Measurements from ENCODE around the gene CNOT4.

Gene CNOT4, protein sequence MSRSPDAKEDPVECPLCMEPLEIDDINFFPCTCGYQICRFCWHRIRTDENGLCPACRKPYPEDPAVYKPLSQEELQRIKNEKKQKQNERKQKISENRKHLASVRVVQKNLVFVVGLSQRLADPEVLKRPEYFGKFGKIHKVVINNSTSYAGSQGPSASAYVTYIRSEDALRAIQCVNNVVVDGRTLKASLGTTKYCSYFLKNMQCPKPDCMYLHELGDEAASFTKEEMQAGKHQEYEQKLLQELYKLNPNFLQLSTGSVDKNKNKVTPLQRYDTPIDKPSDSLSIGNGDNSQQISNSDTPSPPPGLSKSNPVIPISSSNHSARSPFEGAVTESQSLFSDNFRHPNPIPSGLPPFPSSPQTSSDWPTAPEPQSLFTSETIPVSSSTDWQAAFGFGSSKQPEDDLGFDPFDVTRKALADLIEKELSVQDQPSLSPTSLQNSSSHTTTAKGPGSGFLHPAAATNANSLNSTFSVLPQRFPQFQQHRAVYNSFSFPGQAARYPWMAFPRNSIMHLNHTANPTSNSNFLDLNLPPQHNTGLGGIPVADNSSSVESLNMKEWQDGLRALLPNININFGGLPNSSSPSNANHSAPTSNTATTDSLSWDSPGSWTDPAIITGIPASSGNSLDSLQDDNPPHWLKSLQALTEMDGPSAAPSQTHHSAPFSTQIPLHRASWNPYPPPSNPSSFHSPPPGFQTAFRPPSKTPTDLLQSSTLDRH

DNA sequence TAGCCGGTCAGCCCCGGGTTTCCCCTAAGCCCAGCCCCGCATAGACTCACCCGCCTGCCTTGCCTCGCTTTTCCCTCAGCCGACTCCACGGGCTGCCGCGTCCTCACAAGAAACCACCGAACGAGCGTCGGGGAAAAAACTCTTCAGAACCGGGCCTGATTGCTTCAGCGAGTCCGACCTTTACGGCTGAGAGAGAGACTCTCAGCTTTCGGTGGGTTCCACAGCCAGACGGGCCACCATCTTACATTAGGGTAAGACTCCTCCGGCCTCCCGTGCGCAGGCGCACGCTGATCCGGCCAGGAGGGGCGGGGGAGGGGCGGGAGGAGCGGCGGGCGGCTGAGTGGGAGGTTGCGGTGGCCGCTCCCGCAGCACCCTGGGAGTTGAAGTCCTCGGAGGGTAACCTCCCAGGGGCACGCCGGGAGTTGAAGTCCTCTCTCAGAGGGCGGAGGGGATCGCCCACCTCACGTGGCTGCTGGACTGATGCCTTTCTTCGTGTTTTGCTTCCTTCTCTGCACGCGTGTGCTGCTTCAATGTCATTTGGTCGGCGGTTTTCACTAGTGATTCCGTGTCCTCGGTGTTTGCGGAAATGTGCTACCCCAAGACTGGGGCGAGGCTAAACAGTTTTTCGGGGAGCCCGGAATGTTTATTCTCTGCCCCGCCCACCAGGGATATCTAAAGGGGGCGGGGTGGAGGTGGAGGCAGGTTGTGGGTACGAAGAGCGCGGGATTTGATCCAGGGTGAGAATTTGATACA is at the start of gene CNOT4:
Gene CNOT4 (minus strand): TSS at position 264 of the 753 bp plus-strand sequence. CDS start 71,771 bp downstream, outside the sequence.
- Histone ChIP-seq H3K4me3 (ENCODE audit: low read depth, low read length) (peak within 1 kb of the TSS; percentile 86), H3K9ac (ENCODE audit: low read depth, low read length) (peak within 1 kb of the TSS; percentile 98), H3K27me3 (ENCODE audit: control insufficient read depth, insufficient read depth, low read length) (no peaks in the 10 kb centered on the region), H3K9me3 (ENCODE audit: control insufficient read depth, insufficient read depth, low read length) (no peaks in the 10 kb centered on the region), H3K36me3 (ENCODE audit: control insufficient read depth, insufficient read depth, low read length) (no peaks in the 10 kb centered on the region), H3K4me1 (ENCODE audit: control insufficient read depth, insufficient read depth, low read length) (no peaks in the 10 kb centered on the region)

DNA sequence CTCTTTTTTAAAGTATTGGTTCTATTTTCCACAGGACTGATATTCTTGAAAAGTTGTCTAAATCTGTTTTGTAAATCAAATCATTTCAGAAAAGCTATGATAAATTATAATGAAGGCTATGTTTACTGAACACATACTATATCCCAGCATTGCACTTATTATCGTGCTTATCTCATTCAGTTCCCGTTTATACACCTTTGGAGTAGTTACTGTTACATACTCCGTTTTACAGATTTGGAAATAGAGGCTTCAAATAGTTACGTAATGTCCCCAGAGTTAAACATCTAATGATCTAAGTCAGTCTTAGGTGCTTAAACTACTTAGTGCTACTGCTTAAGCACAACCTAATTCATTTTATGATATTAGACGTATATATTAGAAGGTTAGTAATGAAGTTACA is 49.0 kb upstream of the CNOT4 start:
- H3K36me3 ChIP-seq (ENCODE audit: control insufficient read depth, insufficient read depth, low read length): no peaks in the 10 kb centered on the region
- no peaks in the 10 kb centered on the region for H3K9me3 ChIP-seq (ENCODE audit: control insufficient read depth, insufficient read depth, low read length)
- H3K4me3 ChIP-seq (ENCODE audit: low read depth, low read length): peak overlapping the region; percentile 93
- no peaks in the 10 kb centered on the region for H3K27me3 ChIP-seq (ENCODE audit: control insufficient read depth, insufficient read depth, low read length)
- H3K9ac ChIP-seq (ENCODE audit: low read depth, low read length): peak overlapping the region; percentile 97
- peaks cover 8% of the 10 kb centered on the region for H3K4me1 ChIP-seq (ENCODE audit: control insufficient read depth, insufficient read depth, low read length)

DNA sequence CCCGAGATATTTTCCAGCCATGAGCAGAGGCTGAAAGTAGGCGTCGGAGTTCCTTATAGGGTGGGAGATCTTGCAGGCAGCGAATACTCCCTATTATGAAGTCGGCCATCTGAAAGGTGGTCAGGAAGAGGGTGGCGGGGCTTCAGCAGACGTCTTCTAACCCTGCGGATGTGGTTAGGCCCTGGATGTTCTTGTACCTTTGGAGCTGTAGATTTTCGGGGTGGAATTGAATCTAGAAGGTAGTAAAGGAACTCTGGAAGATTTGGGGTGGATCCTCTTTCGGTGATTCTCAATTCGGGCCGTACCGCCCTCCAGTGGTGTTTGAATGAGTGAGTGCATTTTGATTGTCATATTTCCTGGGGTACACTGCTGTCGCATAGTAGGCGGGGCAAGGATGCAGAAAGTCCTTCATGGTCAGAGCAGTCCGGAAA is 48.5 kb upstream of the CNOT4 start:
- Histone ChIP-seq H3K4me1 (ENCODE audit: control insufficient read depth, insufficient read depth, low read length) (peaks cover 8% of the 10 kb centered on the region), H3K9ac (ENCODE audit: low read depth, low read length) (peak overlapping the region; percentile 97), H3K36me3 (ENCODE audit: control insufficient read depth, insufficient read depth, low read length) (no peaks in the 10 kb centered on the region), H3K27me3 (ENCODE audit: control insufficient read depth, insufficient read depth, low read length) (no peaks in the 10 kb centered on the region), H3K4me3 (ENCODE audit: low read depth, low read length) (peak overlapping the region; percentile 93), H3K9me3 (ENCODE audit: control insufficient read depth, insufficient read depth, low read length) (no peaks in the 10 kb centered on the region)

DNA sequence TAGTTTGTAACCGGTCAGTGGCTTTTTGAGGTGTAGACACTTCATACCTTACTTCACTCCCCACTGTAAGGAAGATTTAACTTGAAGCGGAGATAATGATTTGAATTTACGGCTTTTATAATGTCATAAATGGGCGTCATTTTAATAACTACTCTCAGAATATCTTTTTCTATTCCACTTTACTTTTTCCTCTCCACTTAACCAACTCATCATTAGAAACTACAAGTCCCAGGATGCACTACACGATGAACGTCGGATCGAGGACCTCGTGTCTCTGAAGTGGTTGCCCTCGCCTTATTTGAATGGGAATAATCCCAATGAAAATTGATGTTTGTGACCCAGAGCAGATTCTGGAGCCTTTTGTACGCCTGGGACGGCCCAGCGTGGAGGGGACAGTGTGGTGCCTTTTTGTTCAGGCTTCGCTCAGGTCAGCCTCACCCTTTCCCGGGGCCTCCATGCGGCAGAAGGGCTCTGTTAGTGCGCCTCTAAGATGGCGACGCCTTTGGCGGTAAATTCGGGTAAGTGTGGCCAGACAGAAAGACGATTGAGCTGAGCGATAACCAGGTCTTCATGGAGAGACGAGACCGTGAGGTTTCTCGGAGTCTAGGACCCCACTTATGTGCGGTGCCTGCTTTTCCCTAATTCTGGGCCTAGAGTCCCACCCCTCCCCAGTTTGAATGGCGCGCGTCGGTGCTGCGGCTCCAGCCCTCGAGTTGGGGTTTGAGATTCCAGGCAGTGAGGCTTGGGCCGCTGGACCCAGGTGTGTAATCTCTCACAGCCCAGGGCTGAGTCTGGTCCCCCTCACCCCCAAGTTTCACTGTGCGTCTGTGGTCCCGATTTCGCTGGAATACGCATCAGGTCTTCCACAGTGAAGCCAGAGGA is 47.8 kb upstream of the CNOT4 start, which contains the start of gene NUP205:
Gene NUP205 (plus strand): TSS at position 463 of the 882 bp plus-strand sequence. CDS start 28 bp downstream, at position 491.
- peaks cover 8% of the 10 kb centered on the region for H3K4me1 ChIP-seq (ENCODE audit: control insufficient read depth, insufficient read depth, low read length)
- H3K27me3 ChIP-seq (ENCODE audit: control insufficient read depth, insufficient read depth, low read length): no peaks in the 10 kb centered on the region
- H3K9me3 ChIP-seq (ENCODE audit: control insufficient read depth, insufficient read depth, low read length): no peaks in the 10 kb centered on the region
- H3K9ac ChIP-seq (ENCODE audit: low read depth, low read length): peak within 1 kb of the TSS; percentile 97
- H3K36me3 ChIP-seq (ENCODE audit: control insufficient read depth, insufficient read depth, low read length): no peaks in the 10 kb centered on the region
- peak within 1 kb of the TSS; percentile 93 for H3K4me3 ChIP-seq (ENCODE audit: low read depth, low read length)

DNA sequence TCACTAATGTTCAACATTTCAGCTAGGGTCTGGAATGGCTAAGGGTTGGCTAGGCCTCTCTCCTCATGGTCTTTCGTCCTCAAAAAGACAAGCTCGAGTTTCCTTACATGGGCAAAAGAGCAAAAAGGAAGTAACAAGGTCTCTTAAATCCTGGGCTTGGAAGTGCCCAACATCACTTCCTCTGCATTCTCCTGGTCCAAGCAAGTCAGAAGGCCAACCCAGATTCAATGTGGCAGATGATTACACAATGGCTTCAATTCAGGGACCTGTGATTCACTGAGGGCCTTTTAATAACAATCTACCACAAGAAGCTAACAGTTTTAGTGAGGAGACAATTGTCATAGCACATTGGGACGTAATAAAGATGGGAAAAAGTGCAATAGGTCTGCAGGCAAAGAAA is 43.4 kb upstream of the CNOT4 start:
- no peaks in the 10 kb centered on the region for H3K4me1 ChIP-seq (ENCODE audit: control insufficient read depth, insufficient read depth, low read length)
- no peaks in the 10 kb centered on the region for H3K27me3 ChIP-seq (ENCODE audit: control insufficient read depth, insufficient read depth, low read length)
- no peak overlapping the region for H3K9ac ChIP-seq (ENCODE audit: low read depth, low read length)
- no peak overlapping the region for H3K4me3 ChIP-seq (ENCODE audit: low read depth, low read length)
- no peaks in the 10 kb centered on the region for H3K36me3 ChIP-seq (ENCODE audit: control insufficient read depth, insufficient read depth, low read length)
- H3K9me3 ChIP-seq (ENCODE audit: control insufficient read depth, insufficient read depth, low read length): no peaks in the 10 kb centered on the region

DNA sequence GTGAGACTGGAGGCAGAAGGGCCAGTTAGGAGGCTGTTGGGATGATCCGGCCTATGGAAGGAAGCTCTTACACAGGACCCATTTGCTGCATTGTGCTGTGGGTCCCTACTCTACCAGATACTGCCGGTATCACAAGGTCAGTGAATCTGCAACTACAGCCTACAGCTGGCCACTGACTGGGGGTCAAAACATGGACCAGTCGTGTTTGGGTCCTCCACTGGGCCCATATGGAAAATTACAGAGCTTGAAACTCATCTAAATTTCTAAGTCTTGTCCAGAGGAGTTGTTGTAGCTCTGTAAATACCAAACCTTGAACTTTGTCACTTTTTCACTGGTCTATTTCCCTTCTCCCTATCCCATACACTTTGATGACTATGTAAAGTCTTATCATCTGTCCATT is 42.2 kb upstream of the CNOT4 start:
- Histone ChIP-seq H3K27me3 (ENCODE audit: control insufficient read depth, insufficient read depth, low read length) (no peaks in the 10 kb centered on the region), H3K4me3 (ENCODE audit: low read depth, low read length) (no peak overlapping the region), H3K9ac (ENCODE audit: low read depth, low read length) (no peak overlapping the region), H3K4me1 (ENCODE audit: control insufficient read depth, insufficient read depth, low read length) (no peaks in the 10 kb centered on the region), H3K9me3 (ENCODE audit: control insufficient read depth, insufficient read depth, low read length) (no peaks in the 10 kb centered on the region), H3K36me3 (ENCODE audit: control insufficient read depth, insufficient read depth, low read length) (no peaks in the 10 kb centered on the region)

DNA sequence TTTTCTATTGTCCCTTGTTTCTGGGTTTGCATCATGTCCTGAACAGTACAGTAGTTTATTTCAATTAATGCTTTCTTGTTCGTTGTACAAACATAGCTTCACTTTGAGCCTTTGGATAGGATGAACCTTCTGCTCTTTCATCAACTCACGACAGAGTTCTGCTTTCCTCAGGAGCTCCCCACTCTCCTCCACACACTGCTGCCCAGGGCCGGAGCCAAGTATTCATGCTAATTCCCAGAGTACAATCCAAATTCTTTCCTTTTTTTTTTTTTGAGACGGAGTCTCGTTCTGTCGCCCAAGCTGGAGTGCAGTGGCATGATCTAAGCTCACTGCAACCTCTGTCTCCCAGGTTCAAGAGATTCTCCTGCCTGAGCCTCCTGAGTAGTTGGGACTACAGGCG is 40.3 kb upstream of the CNOT4 start:
- no peak overlapping the region for H3K9ac ChIP-seq (ENCODE audit: low read depth, low read length)
- no peaks in the 10 kb centered on the region for H3K9me3 ChIP-seq (ENCODE audit: control insufficient read depth, insufficient read depth, low read length)

DNA sequence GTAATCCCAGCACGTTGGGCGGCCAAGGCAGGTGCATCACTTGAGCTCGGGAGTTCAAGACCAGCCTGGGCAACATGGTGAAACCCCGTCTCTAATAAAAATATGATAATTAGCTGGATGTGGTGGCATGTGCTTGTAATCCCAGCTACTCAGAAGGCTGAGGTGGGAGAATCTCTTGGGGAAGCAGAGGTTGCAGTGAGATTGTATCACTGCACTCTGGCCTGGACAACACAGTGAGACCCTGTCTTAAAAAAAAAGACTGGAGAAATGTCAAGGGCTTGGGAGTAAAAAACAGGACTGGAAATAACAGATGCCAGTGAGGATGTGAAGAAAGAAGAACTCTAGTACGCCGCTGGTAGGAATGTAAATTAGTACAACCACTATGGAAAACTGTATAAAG is 31.1 kb upstream of the CNOT4 start:
- Histone ChIP-seq H3K9ac (ENCODE audit: low read depth, low read length) (no peak overlapping the region), H3K36me3 (ENCODE audit: control insufficient read depth, insufficient read depth, low read length) (no peaks in the 10 kb centered on the region), H3K9me3 (ENCODE audit: control insufficient read depth, insufficient read depth, low read length) (no peaks in the 10 kb centered on the region), H3K4me1 (ENCODE audit: control insufficient read depth, insufficient read depth, low read length) (peaks cover 2% of the 10 kb centered on the region), H3K27me3 (ENCODE audit: control insufficient read depth, insufficient read depth, low read length) (no peaks in the 10 kb centered on the region), H3K4me3 (ENCODE audit: low read depth, low read length) (no peak overlapping the region)

More for the DNA sequence above, 40.3 kb upstream of the CNOT4 start:
- no peak overlapping the region for H3K4me3 ChIP-seq (ENCODE audit: low read depth, low read length)
- no peaks in the 10 kb centered on the region for H3K4me1 ChIP-seq (ENCODE audit: control insufficient read depth, insufficient read depth, low read length)
- H3K36me3 ChIP-seq (ENCODE audit: control insufficient read depth, insufficient read depth, low read length): no peaks in the 10 kb centered on the region
- no peaks in the 10 kb centered on the region for H3K27me3 ChIP-seq (ENCODE audit: control insufficient read depth, insufficient read depth, low read length)

DNA sequence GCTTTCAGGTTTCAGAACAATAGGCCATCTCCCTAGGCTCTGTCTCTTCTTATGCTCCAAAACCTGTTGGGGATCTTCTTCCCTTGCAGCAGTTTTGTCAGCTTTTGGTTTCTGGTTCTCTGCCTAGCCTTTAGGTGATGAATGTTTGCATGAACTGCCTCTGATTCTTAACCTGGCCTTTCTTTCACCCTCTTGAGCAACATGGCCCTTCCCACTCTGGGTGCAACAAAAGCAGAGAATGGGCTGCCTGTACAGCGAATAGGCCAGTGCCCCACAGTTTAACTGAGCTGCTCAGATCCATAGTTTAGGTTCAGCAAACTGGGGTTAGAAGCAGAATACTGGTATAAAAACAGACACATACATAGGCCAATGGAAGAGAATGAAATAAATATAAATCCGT is 29.7 kb upstream of the CNOT4 start:
- Histone ChIP-seq H3K27me3 (ENCODE audit: control insufficient read depth, insufficient read depth, low read length) (no peaks in the 10 kb centered on the region), H3K4me1 (ENCODE audit: control insufficient read depth, insufficient read depth, low read length) (peaks cover 2% of the 10 kb centered on the region), H3K9me3 (ENCODE audit: control insufficient read depth, insufficient read depth, low read length) (no peaks in the 10 kb centered on the region), H3K9ac (ENCODE audit: low read depth, low read length) (no peak overlapping the region), H3K36me3 (ENCODE audit: control insufficient read depth, insufficient read depth, low read length) (no peaks in the 10 kb centered on the region), H3K4me3 (ENCODE audit: low read depth, low read length) (no peak overlapping the region)

DNA sequence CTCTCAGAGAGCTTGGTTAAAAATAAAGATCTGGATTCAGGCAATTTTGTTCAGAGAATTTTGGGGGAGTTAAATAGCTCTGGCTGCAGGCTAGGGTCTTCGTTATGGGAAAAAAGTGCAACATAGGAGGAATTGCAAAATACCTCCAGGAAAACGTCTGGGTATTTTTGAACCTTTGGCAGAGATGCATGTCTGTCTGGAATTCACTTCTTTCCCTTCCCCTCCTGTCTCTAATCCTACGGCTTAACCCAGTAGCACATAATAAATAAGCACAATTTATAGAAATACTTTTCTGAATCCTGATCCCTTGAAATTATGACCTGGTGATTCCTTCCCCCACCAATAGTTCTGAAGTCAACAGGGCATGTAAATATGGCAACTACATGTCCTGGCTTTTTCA is 28.5 kb upstream of the CNOT4 start:
- no peaks in the 10 kb centered on the region for H3K27me3 ChIP-seq (ENCODE audit: control insufficient read depth, insufficient read depth, low read length)
- no peak overlapping the region for H3K4me3 ChIP-seq (ENCODE audit: low read depth, low read length)
- H3K4me1 ChIP-seq (ENCODE audit: control insufficient read depth, insufficient read depth, low read length): peaks cover 2% of the 10 kb centered on the region
- H3K9ac ChIP-seq (ENCODE audit: low read depth, low read length): no peak overlapping the region
- H3K9me3 ChIP-seq (ENCODE audit: control insufficient read depth, insufficient read depth, low read length): no peaks in the 10 kb centered on the region
- H3K36me3 ChIP-seq (ENCODE audit: control insufficient read depth, insufficient read depth, low read length): no peaks in the 10 kb centered on the region

DNA sequence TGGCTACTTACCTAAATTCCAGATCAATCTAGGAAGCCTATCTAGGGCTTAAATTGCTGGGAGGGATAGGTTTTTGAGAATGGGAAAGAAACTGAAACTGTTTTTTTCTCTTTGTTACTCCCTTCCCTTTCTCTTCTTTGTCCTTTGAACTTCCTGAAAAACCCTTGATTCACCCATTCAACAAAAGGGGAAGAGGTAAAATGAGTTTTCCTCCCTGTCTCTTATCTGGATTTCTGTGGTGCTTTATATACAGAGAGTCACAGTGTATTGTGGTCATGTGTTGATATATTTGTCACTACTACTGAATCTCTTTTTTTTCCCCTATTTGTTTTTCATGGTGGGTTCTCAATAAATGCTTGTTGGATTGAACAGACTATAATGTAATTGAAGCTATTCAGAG is 28.0 kb upstream of the CNOT4 start:
- Histone ChIP-seq H3K9ac (ENCODE audit: low read depth, low read length) (no peak overlapping the region), H3K27me3 (ENCODE audit: control insufficient read depth, insufficient read depth, low read length) (no peaks in the 10 kb centered on the region), H3K4me1 (ENCODE audit: control insufficient read depth, insufficient read depth, low read length) (peaks cover 2% of the 10 kb centered on the region), H3K4me3 (ENCODE audit: low read depth, low read length) (no peak overlapping the region), H3K36me3 (ENCODE audit: control insufficient read depth, insufficient read depth, low read length) (no peaks in the 10 kb centered on the region), H3K9me3 (ENCODE audit: control insufficient read depth, insufficient read depth, low read length) (no peaks in the 10 kb centered on the region)

All from iPS-15b (cell line).